ENCODE data around the gene CD3D.

CD3D gene

DNA sequence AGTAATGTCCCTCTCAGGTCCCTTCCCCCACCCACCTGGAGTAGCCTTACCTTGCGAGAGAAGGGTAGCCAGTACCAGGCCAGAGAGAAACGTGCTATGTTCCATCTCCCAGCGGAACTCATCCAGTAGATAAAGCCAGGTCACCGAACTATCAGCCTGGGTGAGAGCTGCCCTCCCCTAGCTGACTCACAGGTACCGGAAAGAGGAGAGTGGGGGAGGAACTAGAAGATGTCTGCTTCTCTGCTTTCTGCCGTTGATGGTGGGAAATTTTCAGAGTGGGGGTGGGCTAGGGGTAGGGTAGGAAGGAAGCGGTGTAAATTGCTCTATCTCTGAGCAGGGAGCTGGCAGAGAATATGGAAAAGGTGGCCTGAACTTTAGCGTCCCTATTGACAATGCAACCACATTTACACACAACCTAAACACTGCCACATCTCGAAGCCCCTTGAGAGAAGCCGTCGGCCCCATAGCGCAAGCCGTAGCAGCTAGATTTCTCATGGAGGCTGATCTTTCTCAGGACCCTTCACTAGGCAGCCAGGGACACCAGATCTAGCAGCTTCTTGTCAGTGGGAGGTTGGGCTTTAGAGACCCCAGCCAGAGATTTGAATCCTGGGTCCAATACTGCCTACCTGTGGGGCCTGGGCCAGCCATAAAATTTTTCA is at the start of gene CD3D:
CD3D (minus strand) TSS at position 203 of the 659 bp plus-strand sequence; CDS start at position 105, 98 bp downstream.
- in situ Hi-C loops (cut with HindIII; ENCODE audit: low pct_ligation_motif_present, low pct_unique_long_range_greater_than_20kb, low sequenced_read_pairs), result no loop called here
- DNase-seq, result no peak

DNA sequence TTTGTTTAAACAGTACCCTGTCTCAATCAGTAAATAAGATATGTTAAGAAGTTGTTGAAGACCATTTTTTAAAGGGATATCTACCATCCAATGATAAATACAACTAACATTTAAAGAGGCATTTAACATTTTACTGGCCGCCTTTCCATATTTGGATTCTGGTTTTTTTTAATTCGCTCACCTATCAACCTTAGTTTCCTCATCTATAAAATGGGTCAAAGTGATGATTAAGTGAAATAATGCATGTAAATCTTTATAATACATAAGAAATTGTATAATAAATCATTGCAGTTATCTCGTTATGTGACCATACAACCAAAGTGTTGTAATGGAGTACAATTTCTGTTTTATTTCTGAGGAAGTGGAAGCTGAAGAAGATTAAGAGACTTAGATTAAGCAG is 41.2 kb upstream of the CD3D start:
- in situ Hi-C loops (cut with HindIII; ENCODE audit: low pct_ligation_motif_present, low pct_unique_long_range_greater_than_20kb, low sequenced_read_pairs), result no loop called here

DNA sequence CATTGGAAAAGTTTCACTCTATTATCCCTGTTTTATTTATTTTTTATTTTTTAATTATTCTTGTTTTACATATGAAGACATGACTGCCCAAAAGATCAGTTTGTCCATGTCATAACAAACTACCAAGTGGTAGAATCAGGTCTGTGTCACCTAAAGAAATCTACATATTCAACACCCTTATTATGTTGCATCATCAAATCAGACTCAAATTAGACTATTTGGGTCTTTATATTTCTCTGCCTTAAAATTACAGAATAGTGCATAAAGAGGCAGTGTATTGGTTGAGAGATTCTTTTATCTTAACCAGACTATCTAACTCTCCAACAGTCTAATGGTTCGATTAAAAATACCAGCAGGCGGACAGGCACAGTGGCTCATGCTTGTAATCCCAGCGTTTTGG is 40.4 kb upstream of the CD3D start:
- DNase-seq, result no peak
- in situ Hi-C loops (cut with HindIII; ENCODE audit: low pct_ligation_motif_present, low pct_unique_long_range_greater_than_20kb, low sequenced_read_pairs), result no loop called here

More for the DNA sequence above, 41.2 kb upstream of the CD3D start:
- DNase-seq, result no peak

DNA sequence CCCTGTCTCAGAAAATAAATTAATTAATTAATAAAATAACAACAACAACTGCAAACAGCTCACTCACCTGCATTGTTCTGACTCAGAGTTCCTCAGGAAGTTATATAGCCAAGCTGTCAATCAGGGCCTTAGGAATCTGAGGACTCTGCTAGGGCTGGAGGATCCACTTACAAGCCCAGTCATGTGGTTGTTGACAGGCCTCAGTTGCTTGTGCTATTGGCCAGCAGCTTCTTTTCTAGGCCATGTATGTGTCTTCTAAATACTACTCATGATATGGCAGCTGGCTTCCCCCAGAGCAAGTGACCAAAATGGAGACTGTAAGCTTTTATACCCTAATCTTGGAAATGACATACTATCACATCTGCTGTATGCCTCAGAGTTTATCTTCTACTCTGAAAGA is 38.1 kb upstream of the CD3D start:
- in situ Hi-C loops (cut with HindIII; ENCODE audit: low pct_ligation_motif_present, low pct_unique_long_range_greater_than_20kb, low sequenced_read_pairs), result no loop called here

DNA sequence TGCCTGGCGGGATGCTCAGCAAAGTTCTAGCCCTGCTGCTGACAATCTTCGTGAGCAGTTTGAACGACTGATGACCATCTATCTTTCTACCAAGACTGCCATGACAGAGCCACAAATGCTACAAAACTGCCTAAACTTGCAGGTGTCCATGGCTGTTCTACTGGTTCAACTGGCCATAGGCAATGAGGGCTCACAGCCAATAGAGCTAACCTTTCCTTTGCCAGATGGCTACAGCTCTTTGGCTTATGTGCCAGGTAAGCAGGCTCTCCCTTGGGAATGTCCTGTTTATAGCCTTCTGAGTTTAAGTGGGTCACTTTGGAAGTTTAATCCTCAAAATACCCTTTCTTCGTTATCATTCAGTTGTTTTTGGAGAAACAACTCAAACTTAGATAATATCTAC is 37.0 kb upstream of the CD3D start:
- in situ Hi-C loops (cut with HindIII; ENCODE audit: low pct_ligation_motif_present, low pct_unique_long_range_greater_than_20kb, low sequenced_read_pairs), result no loop called here
- DNase-seq, result no peak

More for the DNA sequence above, 38.1 kb upstream of the CD3D start:
- no peak for DNase-seq

DNA sequence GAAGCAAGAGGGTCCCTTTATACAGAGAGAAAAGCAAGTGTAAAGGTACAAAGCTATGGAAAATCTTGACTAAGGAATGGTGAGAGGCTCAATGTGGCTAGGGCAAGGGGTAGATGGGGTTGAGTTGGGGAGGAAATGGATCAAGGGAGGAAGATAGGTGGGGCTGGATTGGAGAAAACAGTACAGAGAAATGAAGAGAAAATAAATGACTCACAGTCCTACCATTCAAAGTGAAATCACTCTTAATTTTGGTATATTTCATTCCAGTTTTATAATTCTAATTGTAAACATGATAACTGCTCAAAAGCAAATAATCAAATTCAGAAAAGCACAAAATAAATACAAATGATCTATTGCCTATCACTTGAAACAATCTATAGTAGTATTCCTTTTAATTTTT is 33.5 kb upstream of the CD3D start:
- DNase-seq, result no peak
- in situ Hi-C loops (cut with HindIII; ENCODE audit: low pct_ligation_motif_present, low pct_unique_long_range_greater_than_20kb, low sequenced_read_pairs), result no loop called here

DNA sequence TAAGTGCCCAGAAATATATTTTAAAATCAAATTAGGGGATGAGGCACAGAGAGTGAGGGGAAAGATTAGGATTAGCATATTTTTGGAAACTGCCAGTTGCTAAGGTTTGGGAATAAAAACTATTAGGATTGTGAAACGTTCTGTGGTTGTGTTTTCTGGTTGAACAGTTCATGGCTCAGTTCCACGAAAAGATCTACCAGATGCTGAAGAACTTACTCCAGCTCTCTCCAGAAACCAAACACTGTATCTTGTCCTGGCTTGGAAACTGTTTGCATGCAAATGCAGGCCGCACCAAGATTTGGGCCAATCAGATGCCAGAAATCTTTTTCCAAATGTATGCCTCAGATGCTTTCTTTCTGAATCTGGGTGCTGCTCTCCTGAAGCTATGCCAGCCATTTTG is 32.2 kb upstream of the CD3D start:
- in situ Hi-C loops (cut with HindIII; ENCODE audit: low pct_ligation_motif_present, low pct_unique_long_range_greater_than_20kb, low sequenced_read_pairs), result no loop called here
- no peak for DNase-seq

DNA sequence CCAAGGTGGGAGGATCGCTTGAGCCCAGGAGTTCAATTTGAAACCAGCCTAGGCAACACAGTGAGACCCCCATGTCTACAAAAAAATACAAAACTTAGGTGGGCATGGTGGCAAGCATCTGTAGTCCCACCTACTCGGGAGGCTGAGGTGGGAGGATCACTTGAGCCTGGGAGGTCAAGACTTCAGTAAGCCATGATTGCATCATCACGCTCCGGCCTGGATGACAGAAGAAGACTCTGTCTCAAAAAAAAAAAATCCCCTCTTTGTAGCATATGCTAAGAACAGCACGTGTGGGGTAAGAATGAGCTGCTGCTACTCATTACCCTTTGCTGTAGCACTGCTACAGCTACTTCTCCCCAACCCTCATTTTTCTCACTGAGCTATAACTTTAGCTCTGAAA is 31.4 kb upstream of the CD3D start:
- no peak for DNase-seq
- in situ Hi-C loops (cut with HindIII; ENCODE audit: low pct_ligation_motif_present, low pct_unique_long_range_greater_than_20kb, low sequenced_read_pairs), result no loop called here

DNA sequence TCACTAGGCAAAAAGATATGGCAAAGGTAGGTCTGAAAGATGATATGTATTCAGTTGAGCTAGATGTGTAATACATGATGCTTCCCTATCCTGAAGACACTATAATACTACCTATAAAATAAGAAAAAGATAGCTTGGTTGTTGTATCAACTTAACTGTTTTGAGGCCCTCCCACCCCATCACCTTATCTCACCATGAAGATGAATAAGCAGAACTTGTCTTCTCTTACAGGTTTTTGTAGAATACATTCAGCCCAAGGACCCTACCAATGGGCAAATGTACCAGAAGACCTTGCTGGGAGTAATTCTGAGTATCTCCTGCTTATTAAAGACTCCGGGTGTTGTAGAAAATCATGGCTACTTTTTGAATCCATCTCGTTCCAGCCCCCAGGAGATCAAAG is 30.8 kb upstream of the CD3D start:
- in situ Hi-C loops (cut with HindIII; ENCODE audit: low pct_ligation_motif_present, low pct_unique_long_range_greater_than_20kb, low sequenced_read_pairs), result no loop called here
- DNase-seq, result no peak

DNA sequence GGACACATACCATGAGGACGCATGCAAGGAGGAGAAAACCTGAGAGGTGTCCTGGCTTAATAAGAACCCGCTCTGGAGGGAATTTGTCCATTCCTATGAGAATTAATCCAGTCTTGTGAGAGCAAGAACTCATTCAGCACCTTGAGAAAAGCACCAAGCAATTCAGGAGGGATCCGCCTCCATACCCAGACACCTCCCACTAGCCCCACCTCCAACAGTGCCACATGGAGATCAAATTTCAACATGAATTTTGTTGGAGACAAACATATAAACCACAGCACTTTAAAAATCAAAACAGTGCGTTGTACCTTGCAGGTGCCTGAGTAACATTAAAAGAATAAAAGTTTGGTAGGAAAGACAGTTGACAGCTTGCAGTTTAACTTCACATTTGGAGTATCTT is 28.3 kb upstream of the CD3D start:
- DNase-seq, result no peak
- in situ Hi-C loops (cut with HindIII; ENCODE audit: low pct_ligation_motif_present, low pct_unique_long_range_greater_than_20kb, low sequenced_read_pairs), result no loop called here

DNA sequence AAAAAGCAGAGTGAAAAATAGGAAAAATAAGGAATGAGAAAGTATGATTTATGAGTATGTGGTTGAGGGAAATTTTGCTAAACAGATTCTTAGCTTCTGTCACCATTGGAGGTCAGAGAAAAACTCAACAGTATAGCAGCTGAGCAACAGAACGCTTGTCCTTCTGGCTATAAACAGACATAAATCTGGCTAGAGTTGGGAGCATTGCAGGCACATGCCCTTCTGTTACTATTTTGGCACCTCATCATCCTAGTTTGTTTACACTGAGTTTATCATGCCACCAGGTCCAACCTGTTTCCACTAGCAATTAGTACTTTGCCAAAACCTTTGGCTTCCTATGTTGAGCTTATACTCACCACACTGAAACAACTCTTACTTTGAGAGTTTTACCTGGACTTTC is 23.8 kb upstream of the CD3D start:
- no peak for DNase-seq

DNA sequence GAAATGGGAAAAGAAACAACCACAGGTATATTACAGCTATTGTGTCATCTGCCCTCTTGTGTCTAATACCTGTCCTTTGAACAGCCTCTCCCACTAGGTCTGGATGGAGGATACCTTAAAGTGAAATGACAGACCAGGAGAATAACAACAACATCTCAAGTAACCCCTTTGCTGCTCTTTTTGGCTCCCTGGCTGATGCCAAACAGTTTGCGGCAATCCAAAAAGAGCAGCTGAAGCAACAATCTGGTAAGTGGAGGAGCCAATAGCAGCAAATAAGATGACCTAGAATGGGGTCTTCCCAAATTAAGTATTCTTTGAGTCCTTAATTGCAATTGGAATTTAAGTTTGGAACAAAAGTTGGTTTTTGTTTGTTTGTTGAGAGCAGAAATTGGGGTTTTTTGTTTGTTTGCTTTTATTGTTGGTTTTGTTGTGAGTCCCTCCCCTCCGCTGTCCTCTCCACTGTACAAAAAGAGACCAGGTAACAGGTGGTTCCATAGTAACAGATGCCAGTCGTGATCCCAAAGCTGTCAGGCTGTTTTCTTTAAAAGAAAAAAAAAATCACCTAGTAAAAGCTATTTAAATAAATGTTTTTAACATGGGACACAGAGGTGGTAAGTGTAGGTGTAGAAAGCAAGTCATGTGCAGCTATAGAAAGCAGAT is 22.6 kb upstream of the CD3D start:
- no peak for DNase-seq
- in situ Hi-C loops (cut with HindIII; ENCODE audit: low pct_ligation_motif_present, low pct_unique_long_range_greater_than_20kb, low sequenced_read_pairs), result no loop called here

More for the DNA sequence above, 23.8 kb upstream of the CD3D start:
- in situ Hi-C loops (cut with HindIII; ENCODE audit: low pct_ligation_motif_present, low pct_unique_long_range_greater_than_20kb, low sequenced_read_pairs), result no loop called here

DNA sequence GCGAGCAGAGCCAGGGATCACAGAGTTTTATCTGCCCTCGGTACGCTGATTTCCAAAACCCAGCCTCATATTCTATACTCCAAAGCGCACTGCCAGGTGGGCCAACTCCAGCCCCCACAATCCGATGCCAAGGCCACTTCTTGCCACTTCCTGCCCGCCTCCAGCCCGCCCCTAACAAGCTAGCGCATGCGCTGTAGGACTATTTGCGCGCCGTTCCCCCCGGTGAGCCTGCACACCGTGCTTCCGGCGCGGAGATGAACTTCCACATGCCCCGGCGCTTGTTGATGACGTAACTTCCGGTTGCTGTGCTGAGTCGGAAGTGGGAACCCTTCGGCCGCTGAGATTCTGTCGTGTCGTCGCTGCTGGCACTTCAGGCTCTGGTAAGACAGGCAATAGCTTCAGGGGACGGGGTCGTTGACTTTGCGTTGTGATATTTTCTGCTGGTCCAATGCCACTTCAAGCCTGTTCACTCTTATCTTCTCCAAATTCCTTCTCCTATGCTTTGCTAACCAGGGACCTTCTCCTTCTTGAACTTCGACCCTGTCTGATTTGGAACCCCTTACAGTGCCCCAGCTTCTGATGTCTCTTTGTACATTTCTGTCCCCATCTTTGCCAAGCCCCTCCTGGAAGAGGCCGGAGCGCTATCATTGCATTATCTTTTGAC is 16.9 kb upstream of the CD3D start, which contains the start of gene UBE4A:
UBE4A (plus strand) TSS at position 306 of the 664 bp plus-strand sequence. CDS start 5,481 bp downstream, outside the sequence.
- in situ Hi-C loops (cut with HindIII; ENCODE audit: low pct_ligation_motif_present, low pct_unique_long_range_greater_than_20kb, low sequenced_read_pairs), result no loop called here
- DNase-seq, result peak; percentile 91

DNA sequence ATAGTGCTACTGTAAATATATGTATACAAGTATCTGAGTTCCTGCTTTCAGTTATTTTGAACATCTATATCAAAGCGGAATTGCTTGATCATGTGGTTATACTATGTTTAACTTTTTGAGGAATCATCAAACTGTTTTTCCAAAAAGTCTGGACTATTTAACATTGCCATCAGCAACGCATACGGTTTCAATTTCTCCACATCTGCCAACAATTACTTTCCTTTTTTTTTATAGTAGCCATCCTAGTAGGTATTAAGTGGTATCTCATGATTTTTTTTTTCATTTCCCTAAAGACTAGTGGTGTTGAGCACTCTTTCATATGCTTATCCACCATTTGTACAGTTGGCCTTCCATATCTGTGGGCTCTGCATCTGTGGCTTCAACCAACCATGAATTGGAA is 15.6 kb upstream of the CD3D start:
- in situ Hi-C loops (cut with HindIII; ENCODE audit: low pct_ligation_motif_present, low pct_unique_long_range_greater_than_20kb, low sequenced_read_pairs), result no loop called here
- DNase-seq, result no peak

DNA sequence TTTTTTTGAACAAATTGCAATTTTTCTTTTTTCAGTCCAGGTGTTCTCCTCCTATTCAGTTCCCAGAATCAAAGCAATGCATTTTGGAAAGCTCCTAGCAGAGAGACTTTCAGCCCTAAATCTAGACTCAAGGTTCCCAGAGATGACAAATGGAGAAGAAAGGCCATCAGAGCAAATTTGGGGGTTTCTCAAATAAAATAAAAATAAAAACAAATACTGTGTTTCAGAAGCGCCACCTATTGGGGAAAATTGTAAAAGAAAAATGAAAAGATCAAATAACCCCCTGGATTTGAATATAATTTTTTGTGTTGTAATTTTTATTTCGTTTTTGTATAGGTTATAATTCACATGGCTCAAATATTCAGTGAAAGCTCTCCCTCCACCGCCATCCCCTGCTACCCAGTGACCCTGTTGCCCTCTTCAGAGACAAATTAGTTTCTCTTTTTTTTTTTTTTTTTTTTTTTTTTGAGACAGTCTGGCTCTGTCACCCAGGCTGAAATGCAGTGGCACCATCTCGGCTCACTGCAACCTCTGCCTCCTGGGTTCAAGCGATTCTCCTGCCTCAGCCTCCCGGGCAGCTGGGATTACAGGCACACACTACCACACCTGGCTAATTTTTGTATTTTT is 10.7 kb upstream of the CD3D start:
- DNase-seq, result peak; percentile 24
- in situ Hi-C loops (cut with HindIII; ENCODE audit: low pct_ligation_motif_present, low pct_unique_long_range_greater_than_20kb, low sequenced_read_pairs), result no loop called here

DNA sequence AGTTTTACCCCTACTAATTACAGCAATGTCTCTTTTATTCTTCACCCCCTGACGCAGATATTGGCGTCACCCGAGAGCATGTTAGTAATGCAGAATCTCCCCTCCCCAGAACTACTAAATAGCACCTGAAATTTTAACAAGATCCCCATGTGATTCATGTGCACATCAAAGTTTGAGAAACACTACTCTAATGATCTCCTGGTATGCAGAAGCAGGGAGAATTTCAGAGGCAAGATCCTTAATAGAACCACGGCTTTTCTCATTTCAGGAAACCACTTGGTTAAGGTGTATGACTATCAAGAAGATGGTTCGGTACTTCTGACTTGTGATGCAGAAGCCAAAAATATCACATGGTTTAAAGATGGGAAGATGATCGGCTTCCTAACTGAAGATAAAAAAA is 7.0 kb upstream of the CD3D start:
- in situ Hi-C loops (cut with HindIII; ENCODE audit: low pct_ligation_motif_present, low pct_unique_long_range_greater_than_20kb, low sequenced_read_pairs), result no loop called here
- no peak for DNase-seq

DNA sequence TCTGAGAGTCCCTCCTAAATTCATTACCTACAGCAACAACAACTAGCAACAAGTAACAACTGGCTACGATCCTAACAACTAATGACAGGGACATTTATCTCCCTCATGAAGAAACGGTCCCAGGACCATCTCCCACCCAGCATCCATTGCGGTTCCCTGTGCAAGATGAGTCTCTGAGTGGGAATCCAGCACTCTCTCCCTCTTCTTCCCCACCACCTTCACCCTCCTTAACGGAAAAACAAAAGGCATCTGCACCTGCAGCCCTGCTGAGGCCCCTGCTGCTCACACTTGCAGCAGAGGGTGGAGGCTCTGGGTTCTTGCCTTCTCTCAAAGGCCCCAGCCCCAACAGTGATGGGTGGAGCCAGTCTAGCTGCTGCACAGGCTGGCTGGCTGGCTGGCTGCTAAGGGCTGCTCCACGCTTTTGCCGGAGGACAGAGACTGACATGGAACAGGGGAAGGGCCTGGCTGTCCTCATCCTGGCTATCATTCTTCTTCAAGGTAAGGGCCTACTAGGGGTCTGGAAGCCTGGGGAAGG is 1.5 kb upstream of the CD3D start, which contains the start of gene CD3G:
CD3G (plus strand) TSS at position 364 of the 535 bp plus-strand sequence; CDS start at position 444, 80 bp downstream.
- in situ Hi-C loops (cut with HindIII; ENCODE audit: low pct_ligation_motif_present, low pct_unique_long_range_greater_than_20kb, low sequenced_read_pairs), result no loop called here
- DNase-seq, result no peak

DNA sequence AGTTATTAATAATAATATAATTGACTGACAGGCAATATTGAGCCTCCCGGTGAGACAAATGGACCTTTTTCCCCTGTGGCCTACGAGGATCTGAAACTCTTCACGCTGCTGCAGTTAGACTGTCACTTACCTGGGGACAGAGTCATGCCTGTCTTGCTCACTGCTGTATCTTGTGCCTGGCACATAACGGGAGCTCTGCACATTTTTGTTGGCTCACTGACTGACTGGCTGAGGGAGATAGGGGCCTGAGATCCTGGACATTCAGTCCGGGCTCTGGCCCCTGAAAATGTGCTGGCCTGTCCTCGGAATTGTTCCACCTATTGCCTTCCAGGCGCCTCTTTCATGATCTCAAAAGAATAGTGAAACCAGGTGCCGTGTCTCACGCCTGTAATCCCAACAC is 743 bp upstream of the CD3D start:
- DNase-seq, result no peak

More for the DNA sequence above, 743 bp upstream of the CD3D start:
- in situ Hi-C loops (cut with HindIII; ENCODE audit: low pct_ligation_motif_present, low pct_unique_long_range_greater_than_20kb, low sequenced_read_pairs), result no loop called here

All from ACHN (cell line).